ENCODE measurements around the gene MTUS2.

The MTUS2 gene

GRCh38 chr13:29439601-29440388 is 619.7 kb downstream of the MTUS2 start:
- Histone ChIP-seq H3K4me3 (no peak overlapping the region), H3K27me3 (no peaks in the 10 kb centered on the region), H3K36me3 (no peaks in the 10 kb centered on the region), H3K9me3 (no peaks in the 10 kb centered on the region), H3K27ac (no peak overlapping the region), H3K4me1 (peaks cover 0 to 40% (median 19%) of the 10 kb centered on the region in 4 donors)
- TF ChIP-seq CTCF (IDR thresholded peaks at IDR 0.05) = no peak
- no peak for DNase-seq
- intact Hi-C loops (cut with DNase I; ENCODE audit: low total_unique reads) = no loop called here

GRCh38 chr13:29441306-29441705 is 621.2 kb downstream of the MTUS2 start:
- intact Hi-C loops (cut with DNase I; ENCODE audit: low total_unique reads) = no loop called here
- TF ChIP-seq CTCF (IDR thresholded peaks at IDR 0.05) = no peak
- no peaks in the 10 kb centered on the region for H3K9me3 ChIP-seq
- no peaks in the 10 kb centered on the region for H3K27me3 ChIP-seq
- no peaks in the 10 kb centered on the region for H3K36me3 ChIP-seq
- H3K4me3 ChIP-seq = no peak overlapping the region
- peaks cover 0 to 25% (median 6%) of the 10 kb centered on the region in 4 donors for H3K4me1 ChIP-seq
- DNase-seq = no peak
- no peak overlapping the region for H3K27ac ChIP-seq

- Histone ChIP-seq H3K4me1 (no peaks in the 10 kb centered on the region), H3K27ac (no peak overlapping the region), H3K36me3 (no peaks in the 10 kb centered on the region), H3K27me3 (no peaks in the 10 kb centered on the region), H3K4me3 (no peak overlapping the region), H3K9me3 (no peaks in the 10 kb centered on the region)
- no peak for DNase-seq
- intact Hi-C loops (cut with DNase I; ENCODE audit: low total_unique reads) = no loop called here
- no peak for TF ChIP-seq CTCF (IDR thresholded peaks at IDR 0.05)
Measured at GRCh38 chr13:29446016-29446415, 625.9 kb downstream of the MTUS2 start.

GRCh38 chr13:29448174-29448573 is 628.0 kb downstream of the MTUS2 start:
- intact Hi-C loops (cut with DNase I; ENCODE audit: low total_unique reads) = no loop called here
- no peak overlapping the region for H3K27ac ChIP-seq

GRCh38 chr13:29449726-29450125 is 629.6 kb downstream of the MTUS2 start:
- no peaks in the 10 kb centered on the region for H3K4me1 ChIP-seq
- DNase-seq = no peak
- H3K9me3 ChIP-seq = no peaks in the 10 kb centered on the region
- H3K27me3 ChIP-seq = no peaks in the 10 kb centered on the region
- intact Hi-C loops (cut with DNase I; ENCODE audit: low total_unique reads) = no loop called here
- H3K36me3 ChIP-seq = no peaks in the 10 kb centered on the region
- H3K4me3 ChIP-seq = no peak overlapping the region
- no peak overlapping the region for H3K27ac ChIP-seq
- TF ChIP-seq CTCF (IDR thresholded peaks at IDR 0.05) = no peak

More at GRCh38 chr13:29448174-29448573, 628.0 kb downstream of the MTUS2 start:
- no peak for TF ChIP-seq CTCF (IDR thresholded peaks at IDR 0.05)
- Histone ChIP-seq H3K4me3 (no peak overlapping the region), H3K27me3 (no peaks in the 10 kb centered on the region), H3K9me3 (no peaks in the 10 kb centered on the region), H3K4me1 (no peaks in the 10 kb centered on the region), H3K36me3 (no peaks in the 10 kb centered on the region)
- DNase-seq = no peak

Measured in tibial artery (tissue), 4 donors.